Stimulated activated naive CD8-positive, alpha-beta T cell treated with anti-CD3 and anti-CD28 coated beads, Interleukin-15, Interleukin-2, amounts not matched to agents 100 ng/mL and 50 ng/mL, for 24 hours (primary cell): ENCODE results near the gene MRPL46.

Experiments used
- H3K27ac Mint-ChIP-seq: one replicate; pipeline ENCODE4 v1.8.0; 2021; ENCODE audit warnings: mild to moderate bottlenecking, mixed read lengths
- H3K27me3 Mint-ChIP-seq: one replicate; pipeline ENCODE4 v1.8.0; 2021; ENCODE audit warnings: mixed read lengths
- H3K36me3 Mint-ChIP-seq: one replicate; pipeline ENCODE4 v1.8.0; 2021; ENCODE audit warnings: low read depth, mixed read lengths
- H3K4me1 Mint-ChIP-seq: one replicate; pipeline ENCODE4 v1.8.0; 2021; ENCODE audit warnings: low read depth, mixed read lengths
- H3K4me3 Mint-ChIP-seq: one replicate; pipeline ENCODE4 v1.8.0; 2021; ENCODE audit warnings: mild to moderate bottlenecking, mixed read lengths
- H3K9me3 Mint-ChIP-seq: one replicate; pipeline ENCODE4 v1.8.0; 2021; ENCODE audit warnings: mixed read lengths

Gene MRPL46

DNA sequence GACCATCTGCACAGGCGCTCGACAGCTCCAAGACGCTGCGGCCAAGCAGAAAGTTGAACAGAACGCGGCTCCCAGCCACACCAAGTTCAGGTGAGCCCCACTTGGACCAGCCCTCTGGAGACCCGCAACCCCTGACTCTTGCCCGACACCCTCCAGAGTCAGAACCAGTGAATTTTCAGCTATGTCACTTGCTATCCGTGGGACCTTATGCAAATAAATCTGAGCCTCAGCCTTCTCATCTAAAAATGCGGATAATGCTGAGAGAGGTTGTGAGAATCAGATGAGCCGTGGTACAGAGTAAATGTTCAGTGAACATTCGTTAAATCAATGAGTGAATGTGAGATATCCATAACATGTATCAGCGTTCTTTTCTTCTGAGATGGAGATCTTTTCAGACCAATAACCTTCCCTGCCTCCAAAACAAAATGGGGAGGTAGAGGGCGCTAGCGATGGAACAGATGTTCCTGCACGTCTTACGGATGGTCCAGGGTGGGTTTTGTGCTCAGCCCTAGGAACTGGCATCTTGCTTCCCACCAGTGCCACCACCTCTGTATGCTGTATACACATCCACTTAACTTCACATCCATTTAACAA, 844 bp upstream of the MRPL46 start:
- H3K9me3 Mint-ChIP-seq, result no peaks in the 10 kb centered on the region
- no peaks in the 10 kb centered on the region for H3K27me3 Mint-ChIP-seq
- H3K27ac Mint-ChIP-seq, result peak overlapping the region; percentile 100
- H3K4me1 Mint-ChIP-seq, result peaks cover 33% of the 10 kb centered on the region
- H3K4me3 Mint-ChIP-seq, result no peak overlapping the region
- peaks cover 41% of the 10 kb centered on the region for H3K36me3 Mint-ChIP-seq

GRCh38 chr15:88465633-88466224, 1.5 kb downstream of the MRPL46 start:
- Mint-ChIP-seq H3K36me3 (peaks cover 43% of the 10 kb centered on the region), H3K4me1 (peaks cover 25% of the 10 kb centered on the region), H3K9me3 (no peaks in the 10 kb centered on the region), H3K27ac (peak overlapping the region; percentile 100), H3K4me3 (no peak overlapping the region), H3K27me3 (no peaks in the 10 kb centered on the region)

GRCh38 chr15:88463870-88464532, 3.2 kb downstream of the MRPL46 start:
- no peak overlapping the region for H3K4me3 Mint-ChIP-seq
- peak overlapping the region; percentile 71 for H3K27ac Mint-ChIP-seq

DNA sequence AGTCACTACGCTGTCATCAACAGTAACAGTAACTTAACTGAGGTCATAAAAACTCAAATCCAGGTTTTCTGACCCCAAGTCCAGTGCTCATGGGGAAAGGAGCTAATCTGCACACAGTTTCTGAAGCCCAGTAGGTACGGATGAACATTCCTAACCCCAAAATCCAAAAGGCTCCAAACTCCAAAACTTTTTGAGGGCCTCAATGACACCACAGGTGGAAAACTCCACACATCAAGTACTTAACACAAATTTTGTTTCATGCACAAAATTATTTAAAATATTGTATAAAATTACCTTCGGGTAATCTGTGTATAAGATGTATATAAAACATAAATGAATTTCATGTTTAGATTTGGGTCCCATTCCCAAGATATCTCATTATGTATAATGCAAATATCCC, 10.5 kb downstream of the MRPL46 start:
- H3K36me3 Mint-ChIP-seq, result peaks cover 34% of the 10 kb centered on the region
- H3K4me3 Mint-ChIP-seq, result no peak overlapping the region
- H3K4me1 Mint-ChIP-seq, result no peaks in the 10 kb centered on the region
- H3K27ac Mint-ChIP-seq, result no peak overlapping the region
- no peaks in the 10 kb centered on the region for H3K27me3 Mint-ChIP-seq
- H3K9me3 Mint-ChIP-seq, result no peaks in the 10 kb centered on the region

More at GRCh38 chr15:88463870-88464532, 3.2 kb downstream of the MRPL46 start:
- peaks cover 25% of the 10 kb centered on the region for H3K4me1 Mint-ChIP-seq
- H3K27me3 Mint-ChIP-seq, result no peaks in the 10 kb centered on the region
- no peaks in the 10 kb centered on the region for H3K9me3 Mint-ChIP-seq
- peaks cover 59% of the 10 kb centered on the region for H3K36me3 Mint-ChIP-seq

- Mint-ChIP-seq H3K9me3 (no peaks in the 10 kb centered on the region), H3K4me3 (no peak overlapping the region), H3K36me3 (peaks cover 22% of the 10 kb centered on the region), H3K27ac (no peak overlapping the region), H3K27me3 (no peaks in the 10 kb centered on the region), H3K4me1 (peaks cover 2% of the 10 kb centered on the region)
Observed at GRCh38 chr15:88454867-88455810, 12.0 kb downstream of the MRPL46 start.

- Mint-ChIP-seq H3K4me1 (peaks cover 4% of the 10 kb centered on the region), H3K27me3 (peaks cover 4% of the 10 kb centered on the region), H3K36me3 (peaks cover 14% of the 10 kb centered on the region), H3K4me3 (no peak overlapping the region), H3K9me3 (no peaks in the 10 kb centered on the region), H3K27ac (no peak overlapping the region)
Observed at GRCh38 chr15:88454236-88454635, 13.0 kb downstream of the MRPL46 start.

DNA sequence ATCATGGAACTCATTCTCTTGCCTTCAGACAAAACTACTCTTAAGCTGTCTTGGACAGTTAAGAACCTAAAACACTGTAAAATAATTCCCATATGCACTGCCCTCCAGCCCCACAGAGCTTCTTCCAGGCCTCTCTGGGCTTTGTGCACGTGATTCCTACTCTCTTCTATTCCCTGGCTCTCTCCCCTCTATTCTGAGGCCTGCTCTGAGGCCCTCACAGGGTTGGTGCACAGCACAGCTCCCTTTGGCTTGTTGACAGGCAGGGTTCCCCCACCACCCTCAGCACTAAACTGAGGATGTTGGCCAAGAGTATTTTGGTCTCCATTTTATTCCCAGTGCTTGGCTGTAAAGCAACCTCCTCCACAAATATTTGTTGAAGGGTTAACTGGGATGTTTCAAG, 13.5 kb downstream of the MRPL46 start:
- H3K27me3 Mint-ChIP-seq, result peaks cover 4% of the 10 kb centered on the region
- H3K27ac Mint-ChIP-seq, result no peak overlapping the region
- peaks cover 8% of the 10 kb centered on the region for H3K36me3 Mint-ChIP-seq

DNA sequence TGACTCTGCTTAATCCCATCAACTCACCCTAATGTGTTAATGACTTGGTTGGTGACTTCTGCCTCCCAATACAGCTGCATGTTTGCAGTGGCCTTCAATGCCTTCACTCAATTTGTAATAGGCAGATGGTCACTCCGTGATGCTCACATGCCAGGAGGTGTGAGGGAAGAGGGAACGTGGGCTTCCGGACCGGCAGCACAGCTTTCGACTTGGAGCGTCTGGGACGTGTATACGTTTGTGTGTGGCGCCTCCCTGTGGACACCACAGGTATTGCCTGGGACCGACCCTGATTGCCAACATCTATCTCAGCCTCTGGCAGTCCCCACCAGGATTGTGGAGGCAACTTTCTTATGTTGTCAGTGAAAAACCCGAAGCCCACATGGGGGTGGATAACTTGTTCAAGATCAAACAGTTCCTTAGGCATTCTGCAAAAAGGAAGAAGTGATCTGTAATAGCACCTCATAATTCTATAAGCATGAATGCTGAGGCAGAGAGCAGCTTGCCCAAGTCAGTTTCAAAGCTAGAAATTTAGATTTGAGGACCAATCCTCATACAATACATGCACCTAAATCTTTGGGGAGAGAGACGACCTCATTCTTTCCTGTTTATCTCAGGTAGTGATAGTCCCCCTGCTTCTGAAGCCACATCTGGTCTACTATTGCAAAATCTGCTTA, 16.9 kb downstream of the MRPL46 start:
- Mint-ChIP-seq H3K27ac (no peak overlapping the region), H3K9me3 (no peaks in the 10 kb centered on the region), H3K36me3 (no peaks in the 10 kb centered on the region), H3K27me3 (peaks cover 12% of the 10 kb centered on the region), H3K4me3 (no peak overlapping the region), H3K4me1 (peaks cover 4% of the 10 kb centered on the region)

More for the DNA sequence above, 13.5 kb downstream of the MRPL46 start:
- Mint-ChIP-seq H3K4me1 (peaks cover 4% of the 10 kb centered on the region), H3K4me3 (no peak overlapping the region), H3K9me3 (no peaks in the 10 kb centered on the region)

DNA sequence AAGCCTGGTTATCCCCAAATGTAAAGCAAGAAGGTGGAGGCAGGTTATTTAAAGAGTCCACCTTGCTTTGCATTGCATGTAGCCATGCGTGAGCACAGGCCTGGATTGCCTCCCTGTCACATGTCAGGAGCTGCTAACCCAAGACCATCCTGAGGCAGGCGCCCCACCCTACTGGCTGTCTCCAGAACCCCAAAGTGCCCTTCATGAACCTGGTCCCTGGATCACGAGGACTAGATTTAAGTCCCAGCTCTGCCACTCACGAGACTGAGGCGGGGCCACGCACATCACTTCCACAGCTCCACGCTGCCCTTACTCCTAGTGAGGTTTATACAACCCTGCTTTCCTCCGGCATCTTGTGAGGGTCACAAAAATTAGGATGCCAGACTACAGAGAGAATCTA, 17.6 kb downstream of the MRPL46 start:
- Mint-ChIP-seq H3K4me1 (peaks cover 4% of the 10 kb centered on the region), H3K9me3 (no peaks in the 10 kb centered on the region), H3K4me3 (no peak overlapping the region), H3K36me3 (no peaks in the 10 kb centered on the region), H3K27ac (no peak overlapping the region), H3K27me3 (peaks cover 13% of the 10 kb centered on the region)

- Mint-ChIP-seq H3K4me3 (no peak overlapping the region), H3K27ac (no peak overlapping the region), H3K4me1 (peaks cover 4% of the 10 kb centered on the region), H3K36me3 (no peaks in the 10 kb centered on the region), H3K9me3 (peaks cover 4% of the 10 kb centered on the region), H3K27me3 (peaks cover 13% of the 10 kb centered on the region)
Observed at GRCh38 chr15:88448991-88449461, 18.2 kb downstream of the MRPL46 start.

DNA sequence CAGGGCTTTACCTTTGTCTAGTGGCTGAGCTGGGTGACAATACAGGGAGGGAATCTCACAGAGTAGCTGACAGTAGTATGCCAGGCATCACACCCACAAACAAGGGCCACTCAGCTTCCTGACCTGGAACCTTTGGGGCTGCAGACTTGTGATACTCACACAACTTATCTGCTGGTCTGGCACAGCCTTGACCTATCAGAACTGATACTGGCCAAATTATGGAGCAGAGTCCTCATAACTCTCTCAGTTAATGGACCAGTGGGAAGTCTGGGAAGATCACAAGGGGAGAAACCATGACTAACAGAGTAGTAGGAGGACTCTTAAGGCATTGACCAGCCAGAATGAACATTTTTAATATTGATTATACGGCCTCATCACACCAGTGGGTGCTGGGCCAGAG, 19.4 kb downstream of the MRPL46 start:
- peaks cover 21% of the 10 kb centered on the region for H3K27me3 Mint-ChIP-seq
- no peak overlapping the region for H3K27ac Mint-ChIP-seq
- H3K4me1 Mint-ChIP-seq, result peaks cover 4% of the 10 kb centered on the region
- peaks cover 7% of the 10 kb centered on the region for H3K9me3 Mint-ChIP-seq
- no peaks in the 10 kb centered on the region for H3K36me3 Mint-ChIP-seq
- H3K4me3 Mint-ChIP-seq, result no peak overlapping the region

- peaks cover 4% of the 10 kb centered on the region for H3K4me1 Mint-ChIP-seq
- H3K27me3 Mint-ChIP-seq, result peaks cover 21% of the 10 kb centered on the region
- H3K4me3 Mint-ChIP-seq, result no peak overlapping the region
- H3K9me3 Mint-ChIP-seq, result peaks cover 7% of the 10 kb centered on the region
- no peaks in the 10 kb centered on the region for H3K36me3 Mint-ChIP-seq
- no peak overlapping the region for H3K27ac Mint-ChIP-seq
Observed at GRCh38 chr15:88447206-88447605, 20.0 kb downstream of the MRPL46 start.

DNA sequence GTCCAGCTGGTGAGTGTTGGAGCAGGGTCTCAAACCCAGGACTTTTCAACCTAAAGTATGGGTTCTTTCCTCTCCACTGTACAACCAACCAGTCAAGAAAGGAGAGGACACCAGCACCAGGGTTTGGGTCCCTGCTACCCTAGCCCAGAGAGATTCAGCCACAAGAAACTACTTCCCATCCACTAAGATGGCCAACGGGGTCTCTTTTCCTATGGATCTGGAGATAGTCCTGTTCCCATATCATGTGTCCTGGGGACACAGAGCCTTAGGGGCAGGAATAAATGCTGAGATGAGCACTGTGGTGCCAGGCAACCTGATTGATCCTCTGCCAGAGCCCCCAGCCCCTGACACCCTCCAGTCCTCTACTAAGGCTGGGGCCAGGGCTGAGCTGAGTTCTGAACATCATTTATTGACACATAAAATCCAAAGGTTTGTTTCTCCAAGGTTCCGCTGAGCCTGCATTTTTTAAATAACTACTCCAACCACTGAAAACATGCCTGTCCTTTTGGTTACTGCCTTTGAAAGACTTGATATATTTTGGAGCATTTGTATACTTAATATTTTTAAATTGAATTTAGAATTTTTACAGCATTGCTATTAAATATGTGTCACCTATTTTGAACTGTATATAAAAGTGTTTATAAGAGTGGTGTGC, 26.0 kb downstream of the MRPL46 start:
- Mint-ChIP-seq H3K36me3 (no peaks in the 10 kb centered on the region), H3K9me3 (peaks cover 7% of the 10 kb centered on the region), H3K27me3 (peaks cover 43% of the 10 kb centered on the region), H3K4me3 (no peak overlapping the region), H3K27ac (no peak overlapping the region), H3K4me1 (no peaks in the 10 kb centered on the region)

- no peak overlapping the region for H3K4me3 Mint-ChIP-seq
- no peaks in the 10 kb centered on the region for H3K36me3 Mint-ChIP-seq
- H3K4me1 Mint-ChIP-seq, result no peaks in the 10 kb centered on the region
- peaks cover 7% of the 10 kb centered on the region for H3K9me3 Mint-ChIP-seq
- H3K27me3 Mint-ChIP-seq, result peaks cover 41% of the 10 kb centered on the region
- H3K27ac Mint-ChIP-seq, result no peak overlapping the region
Observed at GRCh38 chr15:88440021-88440420, 27.2 kb downstream of the MRPL46 start.
